Mucosa of stomach (tissue), 1 donor: Measurements from ENCODE around the gene CAP1.

Source experiments
- H3K27me3 ChIP-seq: one replicate; pipeline ENCODE4 v1.7.0; 2013; ENCODE audit warnings: mild to moderate bottlenecking, low read length; ENCODE audit not compliant: control insufficient read depth, insufficient read depth
- H3K36me3 ChIP-seq: one replicate; pipeline ENCODE4 v1.7.0; 2013; ENCODE audit warnings: low read length; ENCODE audit not compliant: control insufficient read depth, insufficient read depth
- H3K4me1 ChIP-seq: one replicate; pipeline ENCODE4 v1.7.0; 2013; ENCODE audit warnings: mild to moderate bottlenecking, low read length; ENCODE audit not compliant: control insufficient read depth, insufficient read depth
- H3K4me3 ChIP-seq: one replicate; pipeline ENCODE4 v1.7.0; 2013; ENCODE audit warnings: low read length
- H3K9ac ChIP-seq: one replicate; pipeline ENCODE4 v1.7.0; 2013; ENCODE audit warnings: mild to moderate bottlenecking, low read length, moderate library complexity
- H3K9me3 ChIP-seq: one replicate; pipeline ENCODE4 v1.7.0; 2013; ENCODE audit warnings: mild to moderate bottlenecking, low read length, moderate library complexity; ENCODE audit not compliant: control insufficient read depth
- donor health status: Pancreatic carcinoma.

Gene CAP1

GRCh38 chr1:40050863-40051262, 10.3 kb downstream of the CAP1 start:
- peaks cover 13% of the 10 kb centered on the region for H3K4me1 ChIP-seq
- no peaks in the 10 kb centered on the region for H3K9me3 ChIP-seq
- no peak overlapping the region for H3K9ac ChIP-seq
- H3K36me3 ChIP-seq = no peaks in the 10 kb centered on the region
- H3K27me3 ChIP-seq = no peaks in the 10 kb centered on the region
- no peak overlapping the region for H3K4me3 ChIP-seq

- Histone ChIP-seq H3K4me1 (peaks cover 30% of the 10 kb centered on the region), H3K9ac (no peak overlapping the region), H3K4me3 (no peak overlapping the region), H3K36me3 (no peaks in the 10 kb centered on the region), H3K9me3 (no peaks in the 10 kb centered on the region), H3K27me3 (no peaks in the 10 kb centered on the region)
Measured at GRCh38 chr1:40053138-40053887, 12.8 kb downstream of the CAP1 start.

- H3K4me1 ChIP-seq = peaks cover 50% of the 10 kb centered on the region
- no peaks in the 10 kb centered on the region for H3K36me3 ChIP-seq
Measured at GRCh38 chr1:40056519-40057309, 16.2 kb downstream of the CAP1 start.

GRCh38 chr1:40057310-40058030, 16.9 kb downstream of the CAP1 start:
- no peaks in the 10 kb centered on the region for H3K36me3 ChIP-seq
- no peak overlapping the region for H3K4me3 ChIP-seq
- no peaks in the 10 kb centered on the region for H3K9me3 ChIP-seq
- H3K27me3 ChIP-seq = no peaks in the 10 kb centered on the region
- no peak overlapping the region for H3K9ac ChIP-seq
- H3K4me1 ChIP-seq = peaks cover 50% of the 10 kb centered on the region

More at GRCh38 chr1:40056519-40057309, 16.2 kb downstream of the CAP1 start:
- no peaks in the 10 kb centered on the region for H3K27me3 ChIP-seq
- H3K9me3 ChIP-seq = no peaks in the 10 kb centered on the region
- no peak overlapping the region for H3K4me3 ChIP-seq
- H3K9ac ChIP-seq = no peak overlapping the region

- no peak overlapping the region for H3K4me3 ChIP-seq
- no peak overlapping the region for H3K9ac ChIP-seq
- H3K36me3 ChIP-seq = no peaks in the 10 kb centered on the region
- H3K27me3 ChIP-seq = no peaks in the 10 kb centered on the region
- H3K9me3 ChIP-seq = no peaks in the 10 kb centered on the region
- peaks cover 49% of the 10 kb centered on the region for H3K4me1 ChIP-seq
Measured at GRCh38 chr1:40058097-40058452, 17.5 kb downstream of the CAP1 start.

- Histone ChIP-seq H3K4me3 (no peak overlapping the region), H3K36me3 (peaks cover 2% of the 10 kb centered on the region), H3K9ac (no peak overlapping the region), H3K27me3 (no peaks in the 10 kb centered on the region), H3K9me3 (no peaks in the 10 kb centered on the region), H3K4me1 (peaks cover 45% of the 10 kb centered on the region)
Measured at GRCh38 chr1:40058453-40059337, 18.2 kb downstream of the CAP1 start.

- no peak overlapping the region for H3K9ac ChIP-seq
- peaks cover 45% of the 10 kb centered on the region for H3K4me1 ChIP-seq
- peaks cover 8% of the 10 kb centered on the region for H3K36me3 ChIP-seq
- no peaks in the 10 kb centered on the region for H3K9me3 ChIP-seq
- no peak overlapping the region for H3K4me3 ChIP-seq
- H3K27me3 ChIP-seq = no peaks in the 10 kb centered on the region
Measured at GRCh38 chr1:40059338-40059959, 18.9 kb downstream of the CAP1 start.

- peaks cover 8% of the 10 kb centered on the region for H3K36me3 ChIP-seq
- peaks cover 40% of the 10 kb centered on the region for H3K4me1 ChIP-seq
- no peaks in the 10 kb centered on the region for H3K9me3 ChIP-seq
- H3K4me3 ChIP-seq = no peak overlapping the region
- no peaks in the 10 kb centered on the region for H3K27me3 ChIP-seq
- no peak overlapping the region for H3K9ac ChIP-seq
Measured at GRCh38 chr1:40059960-40060750, 19.6 kb downstream of the CAP1 start.

- H3K9me3 ChIP-seq = no peaks in the 10 kb centered on the region
- no peak overlapping the region for H3K9ac ChIP-seq
- H3K4me1 ChIP-seq = peaks cover 5% of the 10 kb centered on the region
- peaks cover 9% of the 10 kb centered on the region for H3K36me3 ChIP-seq
- no peaks in the 10 kb centered on the region for H3K27me3 ChIP-seq
- no peak overlapping the region for H3K4me3 ChIP-seq
Measured at GRCh38 chr1:40064797-40065499, 24.4 kb downstream of the CAP1 start.

- Histone ChIP-seq H3K9ac (no peak overlapping the region), H3K9me3 (no peaks in the 10 kb centered on the region), H3K4me1 (no peaks in the 10 kb centered on the region), H3K4me3 (no peak overlapping the region), H3K36me3 (peaks cover 23% of the 10 kb centered on the region), H3K27me3 (no peaks in the 10 kb centered on the region)
Measured at GRCh38 chr1:40067023-40067422, 26.5 kb downstream of the CAP1 start.
